H1 (cell line): ENCODE measurements around the gene MYH6. TPM values are rescaled to one million over a fixed set of nuclear protein-coding genes. Genes with fewer than 3 reads are reported as not detected.

Source experiments
- CTCF ChIA-PET: fragments of 300-600 bp; sonication (Branson Sonifier 250); formaldehyde crosslinking; loops from one replicate; lab custom pipeline; 2021; ENCODE audit not compliant: partially characterized antibody; lab: Charles Lee
- POLR2A ChIA-PET: fragments of 300-600 bp; sonication (Branson Sonifier 250); formaldehyde crosslinking; loops from one replicate; lab custom pipeline; 2021; ENCODE audit warnings: inconsistent platforms; ENCODE audit not compliant: partially characterized antibody; lab: Charles Lee
- DNase-seq, 2 experiments: peaks; one replicate each; pipeline versions ENCODE4 v3.0.0 to v3.0.0-alpha.2; 2010 to 2022; ENCODE audit warnings: low spot score in 2 of 2, low read depth in 1 of 2, mixed read lengths in 1 of 2
- FAIRE-seq: peaks from 2 replicates; lab custom pipeline; 2011; peaks lifted over from hg19 to GRCh38; lab: Jason Lieb, UNC
- H2AFZ ChIP-seq: 2 replicates; pipeline ENCODE4 v1.8.1; 2012; ENCODE audit warnings: low read length, inconsistent platforms
- H2AK5ac ChIP-seq: 2 replicates; pipeline ENCODE4 v1.6.1; 2013; ENCODE audit warnings: low read depth, low read length
- H2BK120ac ChIP-seq: replicated peaks from 2 replicates; pipeline ENCODE3; 2013; ENCODE audit warnings: low read depth, low read length, inconsistent platforms
- H2BK12ac ChIP-seq: 2 replicates; pipeline ENCODE4 v1.6.1; 2013; ENCODE audit warnings: low read depth, low read length
- H2BK15ac ChIP-seq: 2 replicates; pipeline ENCODE4 v1.6.1; 2013; ENCODE audit warnings: low read length
- H2BK20ac ChIP-seq: 2 replicates; pipeline ENCODE4 v1.6.1; 2013; ENCODE audit warnings: low read length
- H2BK5ac ChIP-seq: 2 replicates; pipeline ENCODE4 v1.6.1; 2013; ENCODE audit warnings: low read depth, low read length
- H3K14ac ChIP-seq: 2 replicates; pipeline ENCODE4 v1.6.1; 2013; ENCODE audit warnings: inconsistent platforms; ENCODE audit not compliant: insufficient read length
- H3K18ac ChIP-seq: 2 replicates; pipeline ENCODE4 v1.6.1; 2013; ENCODE audit warnings: low read length; ENCODE audit errors: extremely low read depth
- H3K23ac ChIP-seq: 2 replicates; pipeline ENCODE4 v1.6.1; 2013; ENCODE audit warnings: inconsistent platforms; ENCODE audit not compliant: insufficient read length
- H3K23me2 ChIP-seq: 2 replicates; pipeline ENCODE4 v1.6.1; 2013; ENCODE audit warnings: low read depth, low read length
- H3K27ac ChIP-seq: 2 replicates; pipeline ENCODE4 v1.6.1; 2011; ENCODE audit warnings: low read depth, low read length, inconsistent platforms
- H3K27me3 ChIP-seq, 4 experiments: replicated peaks in 1 of 4; 1 replicate in 1 of 4; 2 replicates in 3 of 4; pipeline versions ENCODE4 v1.6.1 to v1.8.1; 2011 to 2013; ENCODE audit warnings: low read length in 3 of 4, mild to moderate bottlenecking in 3 of 4, inconsistent platforms in 2 of 4, mixed read lengths in 2 of 4, moderate library complexity in 1 of 4; ENCODE audit not compliant: control insufficient read depth in 3 of 4, insufficient read depth in 3 of 4; ENCODE audit errors: extremely low read depth in 1 of 4
- H3K36me3 ChIP-seq, 4 experiments: 2 replicates each; pipeline versions ENCODE4 v1.6.1 to v1.8.1; 2011 to 2013; ENCODE audit warnings: mild to moderate bottlenecking in 4 of 4, low read length in 3 of 4, moderate library complexity in 2 of 4, control low read depth in 1 of 4, inconsistent platforms in 1 of 4; ENCODE audit not compliant: insufficient read depth in 4 of 4, control insufficient read depth in 2 of 4
- H3K4ac ChIP-seq: replicated peaks from 2 replicates; pipeline ENCODE3; 2013; ENCODE audit warnings: low read length, low read depth, mixed read lengths, inconsistent platforms; ENCODE audit not compliant: insufficient read length
- H3K4me1 ChIP-seq, 4 experiments: replicated peaks in 1 of 4; 1 replicate in 1 of 4; 2 replicates in 3 of 4; pipeline versions ENCODE4 v1.6.1 to v1.8.1; 2011 to 2013; ENCODE audit warnings: low read length in 3 of 4, inconsistent platforms in 2 of 4, mixed read lengths in 1 of 4; ENCODE audit not compliant: insufficient read depth in 4 of 4, control insufficient read depth in 3 of 4
- H3K4me2 ChIP-seq, 2 experiments: 2 replicates each; pipeline versions ENCODE4 v1.6.1 to v1.8.1; 2011 to 2013; ENCODE audit warnings: low read depth in 2 of 2, low read length in 2 of 2, control low read depth in 1 of 2, inconsistent platforms in 1 of 2, mild to moderate bottlenecking in 1 of 2; ENCODE audit not compliant: insufficient read depth in 1 of 2
- H3K4me3 ChIP-seq, 4 experiments: fragments of 200-600, 300-600 bp in 1 of 4; sonication (generic), shearing (Covaris generic), sonication (Bioruptor Twin) in 1 of 4; 2 replicates each; pipeline versions ENCODE4 v1.5.1 to v1.8.1; 2011 to 2016; ENCODE audit warnings: low read length in 4 of 4, low read depth in 3 of 4, control low read depth in 2 of 4, inconsistent platforms in 2 of 4, mild to moderate bottlenecking in 2 of 4, mixed read lengths in 1 of 4, moderate library complexity in 1 of 4; ENCODE audit not compliant: insufficient read depth in 2 of 4; ENCODE audit errors: extremely low read depth in 1 of 4
- H3K56ac ChIP-seq: replicated peaks from 2 replicates; pipeline ENCODE3; 2013; ENCODE audit warnings: low read depth, mild to moderate bottlenecking, mixed read lengths, low read length, inconsistent platforms; ENCODE audit not compliant: insufficient read length
- H3K79me1 ChIP-seq: 2 replicates; pipeline ENCODE4 v1.6.1; 2013; ENCODE audit warnings: low read depth, low read length, control low read depth
- H3K79me2 ChIP-seq, 2 experiments: 2 replicates each; pipeline versions ENCODE4 v1.6.1 to v1.8.1; 2012 to 2013; ENCODE audit warnings: low read length in 2 of 2, mild to moderate bottlenecking in 2 of 2, inconsistent platforms in 1 of 2; ENCODE audit not compliant: insufficient read depth in 2 of 2, control insufficient read depth in 1 of 2
- H3K9ac ChIP-seq, 4 experiments: replicated peaks in 1 of 4; 1 replicate in 1 of 4; 2 replicates in 3 of 4; pipeline versions ENCODE4 v1.6.1 to v1.8.1; 2011 to 2013; ENCODE audit warnings: low read depth in 3 of 4, low read length in 3 of 4, control low read depth in 2 of 4, mild to moderate bottlenecking in 2 of 4, moderate library complexity in 2 of 4, inconsistent platforms in 1 of 4; ENCODE audit errors: extremely low read depth in 1 of 4
- H3K9me3 ChIP-seq, 2 experiments: 2 replicates each; pipeline versions ENCODE4 v1.6.1 to v1.8.1; 2012 to 2013; ENCODE audit warnings: mild to moderate bottlenecking in 2 of 2, moderate library complexity in 2 of 2, control low read depth in 1 of 2, inconsistent platforms in 1 of 2, low read depth in 1 of 2, low read length in 1 of 2, mixed read lengths in 1 of 2; ENCODE audit not compliant: insufficient read depth in 2 of 2
- H4K20me1 ChIP-seq, 2 experiments: replicated peaks in 1 of 2; 2 replicates each; pipeline versions ENCODE3 to v1.8.1; 2011 to 2013; ENCODE audit warnings: inconsistent platforms in 2 of 2, low read length in 2 of 2, mild to moderate bottlenecking in 1 of 2; ENCODE audit not compliant: insufficient read depth in 2 of 2, control insufficient read depth in 1 of 2
- H4K5ac ChIP-seq: 2 replicates; pipeline ENCODE4 v1.6.1; 2013; ENCODE audit warnings: low read length, low read depth, mixed read lengths, inconsistent platforms; ENCODE audit not compliant: insufficient read length
- H4K8ac ChIP-seq: 2 replicates; pipeline ENCODE4 v1.8.0; 2013; ENCODE audit warnings: mild to moderate bottlenecking, moderate library complexity, low read length, inconsistent platforms; ENCODE audit not compliant: insufficient read depth; ENCODE audit errors: extremely low read depth
- H4K91ac ChIP-seq: replicated peaks from 2 replicates; pipeline ENCODE3; 2013; ENCODE audit warnings: low read length, mixed read lengths, inconsistent platforms; ENCODE audit not compliant: insufficient read length
- WGBS, 2 experiments: shearing (Covaris generic) in 1 of 2; methylation state at CpG; one replicate each; pipeline versions ENCODE4 v1.1.6 to v1.1.7; 2013 to 2015; ENCODE audit warnings: low lambda C conversion rate in 2 of 2, mixed read lengths in 2 of 2, inconsistent platforms in 1 of 2, low coverage in 1 of 2, missing lambda C conversion rate in 1 of 2; ENCODE audit not compliant: insufficient replicate concordance in 2 of 2, insufficient coverage in 1 of 2, insufficient read length in 1 of 2; ENCODE audit errors: extremely low coverage in 1 of 2, missing lambda C conversion rate in 1 of 2; 5-methylcytosine and 5-hydroxymethylcytosine counted together
- polyA plus RNA-seq, 7 experiments: library from polyadenylated mRNA; depleted of rRNA in 3 of 7; stranded (reverse) in 5 of 7; unstranded in 2 of 7; fragments of >200 nt in 5 of 7; fragments of 200-250 nt in 2 of 7; gene quantifications; 1 replicate in 5 of 7; 2 replicates in 1 of 7; 4 replicates in 1 of 7; pipeline versions ENCODE4 v1.2.1 to v1.2.3, GENCODE V29; 2011 to 2013; ENCODE audit warnings: missing spikeins in 2 of 7, mixed read lengths in 2 of 7
- total RNA-seq: library from RNA; stranded (reverse); fragmentation: NEBNext Ultra II Directional; extraction: Animal tissue kit (Norgen Biotek cat#: 25700); gene quantifications from 2 replicates; pipeline ENCODE4 v1.2.1, GENCODE V29; 2021

MYH6 gene
- total and polyA plus RNA-seq, 2 of the 8 experiments (the other 6 are each of a cell fraction or from before 2014, with no cell fraction given): 0.03 TPM; not detected in 1

- H4K5ac ChIP-seq: no peak overlapping the region
- no peak overlapping the region for H2BK15ac ChIP-seq
- no peaks in the 10 kb centered on the region for H3K79me1 ChIP-seq
- H3K56ac ChIP-seq: no peak overlapping the region
- H3K23me2 ChIP-seq: no peaks in the 10 kb centered on the region; the same call in none of the 2 replicates
- H3K4me2 ChIP-seq: no peak overlapping the region
- H3K27me3 ChIP-seq: peaks cover 0 to 4% (median 1%) of the 10 kb centered on the region in 4 experiments; a peak in 3 of 7 replicates
- no peaks in the 10 kb centered on the region for H4K20me1 ChIP-seq
- no peak overlapping the region for H3K14ac ChIP-seq
- no peaks in the 10 kb centered on the region for H3K9me3 ChIP-seq
- H3K36me3 ChIP-seq: no peaks in the 10 kb centered on the region
- H3K4me1 ChIP-seq: peaks cover 0 to 12% (median 9%) of the 10 kb centered on the region in 4 experiments; a peak in 6 of 7 replicates
- H4K8ac ChIP-seq: no peak overlapping the region
- no peak overlapping the region for H3K23ac ChIP-seq
- H3K9ac ChIP-seq: no peak overlapping the region
- CTCF ChIA-PET: interaction anchor here (1.0 to 4.2 kb wide), 9 partner anchors 9 to 98 kb away, joined by 3 to 26 read pairs (median 4); partner anchors contain the start of genes CMTM5 and MYH7
- H2BK120ac ChIP-seq: no peak overlapping the region
- H3K18ac ChIP-seq: no peak overlapping the region
- H2BK20ac ChIP-seq: no peak overlapping the region
- WGBS, 2 experiments: 90% methylated on average over 6 of the region's 6 CpGs; no CpG with 5 or more reads in 1 of the 2 experiments
- H2BK5ac ChIP-seq: no peak overlapping the region
- no peak for FAIRE-seq
- H3K27ac ChIP-seq: no peak overlapping the region
- no peak overlapping the region for H3K4ac ChIP-seq
- no peak overlapping the region for H4K91ac ChIP-seq
- H3K4me3 ChIP-seq: no peak overlapping the region
- no peaks in the 10 kb centered on the region for H3K79me2 ChIP-seq
- peak in 1 of 2 experiments; percentile 6 for DNase-seq
- no peak overlapping the region for H2AFZ ChIP-seq
- H2AK5ac ChIP-seq: no peak overlapping the region
- POLR2A ChIA-PET: interaction anchor here (1.6 to 1.9 kb wide), 2 partner anchors 14 to 78 kb away, joined by 3 to 5 read pairs; no protein-coding TSS in a partner anchor
- H2BK12ac ChIP-seq: no peak overlapping the region
Observed at GRCh38 chr14:23443881-23444280, 35.8 kb upstream of the MYH6 start.
